ENCODE data around the gene BICDL2.

DNA sequence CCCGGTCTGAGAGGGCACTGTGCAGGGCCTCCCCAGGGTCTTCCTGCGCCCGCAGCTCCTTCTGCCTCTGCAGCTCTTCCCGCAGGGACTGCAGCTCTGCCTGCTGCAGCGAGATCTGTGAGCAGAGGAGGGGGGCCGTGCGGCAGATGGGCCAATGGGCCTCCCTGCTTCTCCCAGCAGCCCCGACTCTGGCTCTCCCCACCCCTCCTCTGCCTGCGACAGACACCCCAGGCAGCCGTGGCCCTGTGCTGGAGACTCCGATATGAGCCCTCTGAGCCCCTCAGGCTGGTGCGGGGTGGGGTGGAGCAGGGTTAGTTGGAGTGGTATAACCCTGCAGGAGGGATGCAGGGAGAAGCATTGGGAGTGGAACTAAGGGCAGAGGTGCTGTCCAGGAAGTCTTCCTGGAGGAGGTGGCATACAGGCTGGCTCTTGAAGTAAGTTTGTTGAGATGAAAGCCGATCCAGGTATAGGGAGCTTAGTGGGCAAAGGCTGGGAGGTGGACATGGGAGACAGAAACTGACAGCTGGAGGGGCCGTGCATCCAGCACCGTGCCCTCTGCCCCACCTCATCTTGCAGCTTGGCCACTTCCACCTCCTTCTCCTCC is 7.9 kb downstream of the BICDL2 start:
- TF ChIP-seq SMC3 (IDR thresholded peaks at IDR 0.05; ENCODE audit: low read depth, low read length) (no peak), EP300 (IDR thresholded peaks at IDR 0.05; ENCODE audit: borderline replicate concordance in 1 of 2, low read depth in 1 of 2, low read length in 1 of 2) (no peak), RCOR1 (IDR thresholded peaks at IDR 0.05; ENCODE audit: low read length) (no peak), GATA2 (CRISPR knock-in tag; IDR thresholded peaks at IDR 0.05) (no peak), FOSL2 (IDR thresholded peaks at IDR 0.05; ENCODE audit: borderline replicate concordance, low read depth) (no peak), EZH2phosphoT487 (IDR thresholded peaks at IDR 0.05; ENCODE audit: borderline replicate concordance, low read depth) (no peak), TCF12 (IDR thresholded peaks at IDR 0.05) (no peak), CHD2 (IDR thresholded peaks at IDR 0.05; ENCODE audit: low read length, partially characterized antibody) (no peak), RFX5 (IDR thresholded peaks at IDR 0.05; ENCODE audit: low read length) (no peak)
- TF ChIP-seq, protein P1, sequence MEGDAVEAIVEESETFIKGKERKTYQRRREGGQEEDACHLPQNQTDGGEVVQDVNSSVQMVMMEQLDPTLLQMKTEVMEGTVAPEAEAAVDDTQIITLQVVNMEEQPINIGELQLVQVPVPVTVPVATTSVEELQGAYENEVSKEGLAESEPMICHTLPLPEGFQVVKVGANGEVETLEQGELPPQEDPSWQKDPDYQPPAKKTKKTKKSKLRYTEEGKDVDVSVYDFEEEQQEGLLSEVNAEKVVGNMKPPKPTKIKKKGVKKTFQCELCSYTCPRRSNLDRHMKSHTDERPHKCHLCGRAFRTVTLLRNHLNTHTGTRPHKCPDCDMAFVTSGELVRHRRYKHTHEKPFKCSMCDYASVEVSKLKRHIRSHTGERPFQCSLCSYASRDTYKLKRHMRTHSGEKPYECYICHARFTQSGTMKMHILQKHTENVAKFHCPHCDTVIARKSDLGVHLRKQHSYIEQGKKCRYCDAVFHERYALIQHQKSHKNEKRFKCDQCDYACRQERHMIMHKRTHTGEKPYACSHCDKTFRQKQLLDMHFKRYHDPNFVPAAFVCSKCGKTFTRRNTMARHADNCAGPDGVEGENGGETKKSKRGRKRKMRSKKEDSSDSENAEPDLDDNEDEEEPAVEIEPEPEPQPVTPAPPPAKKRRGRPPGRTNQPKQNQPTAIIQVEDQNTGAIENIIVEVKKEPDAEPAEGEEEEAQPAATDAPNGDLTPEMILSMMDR (IDR thresholded peaks at IDR 0.05): no peak

Data from SK-N-SH (cell line).